SK-N-SH (cell line): ENCODE data around the gene KRTAP3-2. TPM values are rescaled to one million over a fixed set of nuclear protein-coding genes. Genes with fewer than 3 reads are reported as not detected.

Experiments
- CTCF ChIA-PET: fragments of 300-600, 350-600 bp; formaldehyde crosslinking; extraction: SDS; loops from one replicate; lab custom pipeline; 2021; lab: Yijun Ruan, JAX
- POLR2A ChIA-PET: fragments of 350-600 bp; sonication (Branson Sonifier 250); formaldehyde crosslinking; extraction: SDS; loops from one replicate; lab custom pipeline; 2020; ENCODE audit warnings: antibody characterized with exemption, inconsistent platforms; lab: Yijun Ruan, JAX
- DNase-seq: peaks from one replicate; pipeline ENCODE4 v3.0.0; 2012
- H2AFZ ChIP-seq: fragments of 200-600 bp; sonication (generic); 2 replicates; pipeline ENCODE4 v1.8.1; 2016; ENCODE audit warnings: antibody characterized with exemption, mild to moderate bottlenecking, low read depth
- H3F3A ChIP-seq: fragments of 200-600 bp; sonication (generic); replicated peaks from 2 replicates; pipeline ENCODE3; 2016; ENCODE audit warnings: antibody characterized with exemption, mild to moderate bottlenecking; ENCODE audit not compliant: insufficient read depth
- H3K27ac ChIP-seq, 2 experiments: fragments of 200-500 bp in 1 of 2; fragments of 200-600 bp in 1 of 2; sonication (Bioruptor generic) in 1 of 2; sonication (generic), shearing (Covaris generic) in 1 of 2; 2 replicates each; pipeline versions ENCODE4 v1.5.1 to v1.6.1; 2014 to 2016; ENCODE audit warnings: low read depth in 2 of 2, inconsistent platforms in 1 of 2, low read length in 1 of 2, mild to moderate bottlenecking in 1 of 2, mixed read lengths in 1 of 2
- H3K27me3 ChIP-seq: fragments of 200-600 bp; sonication (generic), shearing (Covaris generic); 2 replicates; pipeline ENCODE4 v1.6.1; 2016; ENCODE audit warnings: mixed run types; ENCODE audit not compliant: insufficient read depth
- H3K36me3 ChIP-seq, 2 experiments: fragments of 200-500 bp in 1 of 2; fragments of 200-600 bp in 1 of 2; sonication (Bioruptor generic) in 1 of 2; sonication (generic) in 1 of 2; replicated peaks in 1 of 2; 2 replicates each; pipeline versions ENCODE3 to v1.5.1; 2014 to 2016; ENCODE audit warnings: low read length in 1 of 2, mild to moderate bottlenecking in 1 of 2; ENCODE audit not compliant: insufficient read depth in 2 of 2, control insufficient read depth in 1 of 2
- H3K4me1 ChIP-seq, 2 experiments: fragments of 200-500 bp in 1 of 2; fragments of 200-600 bp in 1 of 2; sonication (Bioruptor generic) in 1 of 2; sonication (generic), shearing (Covaris generic) in 1 of 2; 2 replicates each; pipeline versions ENCODE4 v1.5.1 to v1.6.1; 2014 to 2016; ENCODE audit warnings: low read depth in 1 of 2, low read length in 1 of 2, mixed run types in 1 of 2; ENCODE audit not compliant: insufficient read depth in 2 of 2, control insufficient read depth in 1 of 2
- H3K4me2 ChIP-seq: fragments of 200-600 bp; sonication (generic), shearing (Covaris generic); 2 replicates; pipeline ENCODE4 v1.6.1; 2017; ENCODE audit warnings: mixed run types
- H3K4me3 ChIP-seq, 2 experiments: fragments of 200-500 bp in 1 of 2; fragments of 200-600 bp in 1 of 2; sonication (Bioruptor generic) in 1 of 2; sonication (generic), shearing (Covaris generic) in 1 of 2; 2 replicates each; pipeline versions ENCODE4 v1.5.1 to v1.8.1; 2014 to 2016; ENCODE audit warnings: low read depth in 2 of 2, inconsistent platforms in 1 of 2, low read length in 1 of 2, mild to moderate bottlenecking in 1 of 2, mixed read lengths in 1 of 2, moderate library complexity in 1 of 2
- H3K79me2 ChIP-seq: fragments of 200-600 bp; sonication (generic); 2 replicates; pipeline ENCODE4 v1.8.1; 2017; ENCODE audit warnings: mild to moderate bottlenecking; ENCODE audit not compliant: insufficient read depth
- H3K9ac ChIP-seq: fragments of 200-600 bp; sonication (generic); 2 replicates; pipeline ENCODE4 v1.6.1; 2017; ENCODE audit warnings: mixed run types
- H3K9me2 ChIP-seq: fragments of 200-600 bp; sonication (generic); 2 replicates; pipeline ENCODE4 v1.6.1; 2017; ENCODE audit warnings: mixed run types
- H3K9me3 ChIP-seq: fragments of 200-600 bp; sonication (generic); 2 replicates; pipeline ENCODE4 v1.6.1; 2017; ENCODE audit warnings: mixed run types, mild to moderate bottlenecking, moderate library complexity
- H4K20me1 ChIP-seq: fragments of 200-600 bp; sonication (generic); 2 replicates; pipeline ENCODE4 v1.6.1; 2017; ENCODE audit warnings: mild to moderate bottlenecking, mixed run types; ENCODE audit not compliant: insufficient read depth
- CHD2 ChIP-seq: fragments of 150-350 bp; IDR thresholded peaks from 2 replicates; pipeline ENCODE4 v1.6.1; 2018; ENCODE audit warnings: low read length; ENCODE audit not compliant: partially characterized antibody
- CTCF ChIP-seq: fragments of 200-600 bp; sonication (generic); IDR thresholded peaks from 2 replicates; pipeline ENCODE4 v1.6.1; 2017; ENCODE audit warnings: antibody characterized with exemption, mild to moderate bottlenecking, moderate library complexity
- ELF1 ChIP-seq: IDR thresholded peaks from 2 replicates; pipeline ENCODE4 v1.4.0; 2012
- EP300 ChIP-seq, 2 experiments: IDR thresholded peaks; 2 replicates each; pipeline versions ENCODE4 v1.4.0 to v1.6.1; 2012; ENCODE audit warnings: borderline replicate concordance in 1 of 2, low read depth in 1 of 2, low read length in 1 of 2
- EZH2phosphoT487 ChIP-seq: fragments of 200-600 bp; sonication (generic); IDR thresholded peaks from 2 replicates; pipeline ENCODE4 v1.6.1; 2017; ENCODE audit warnings: low read depth, mixed run types, mild to moderate bottlenecking, antibody characterized with exemption, moderate library complexity, borderline replicate concordance
- FOXJ3 ChIP-seq: sonication (generic); formaldehyde crosslinking; IDR thresholded peaks from 2 replicates; pipeline ENCODE4 v1.5.1; 2020; ENCODE audit warnings: mild to moderate bottlenecking, missing genetic modification reagents
- FOXM1 ChIP-seq: IDR thresholded peaks from 2 replicates; pipeline ENCODE4 v1.4.0; 2012; ENCODE audit warnings: low read depth, mild to moderate bottlenecking
- IRF3 ChIP-seq: fragments of 150-350 bp; IDR thresholded peaks from 2 replicates; pipeline ENCODE4 v1.6.1; 2016; ENCODE audit warnings: mild to moderate bottlenecking, low read depth, low read length
- MEF2A ChIP-seq: IDR thresholded peaks from 2 replicates; pipeline ENCODE4 v1.4.0; 2012; ENCODE audit warnings: low read depth, borderline replicate concordance
- POLR2AphosphoS5 ChIP-seq: IDR thresholded peaks from 2 replicates; pipeline ENCODE4 v1.6.1; 2012; ENCODE audit warnings: low read depth, low read length
- RAD21 ChIP-seq: IDR thresholded peaks from 2 replicates; pipeline ENCODE4 v1.6.1; 2012; ENCODE audit warnings: mild to moderate bottlenecking, low read length
- RFX5 ChIP-seq: IDR thresholded peaks from 2 replicates; pipeline ENCODE4 v1.6.1; 2012; ENCODE audit warnings: mild to moderate bottlenecking, improper control_type of control experiment, low read length
- RXRA ChIP-seq: IDR thresholded peaks from 2 replicates; pipeline ENCODE4 v1.4.0; 2012; ENCODE audit warnings: low read depth, mild to moderate bottlenecking, borderline replicate concordance
- SIN3A ChIP-seq: IDR thresholded peaks from 2 replicates; pipeline ENCODE4 v1.6.1; 2012; ENCODE audit warnings: low read depth, mild to moderate bottlenecking, low read length, moderate library complexity, borderline replicate concordance
- SMC3 ChIP-seq: IDR thresholded peaks from 2 replicates; pipeline ENCODE4 v1.6.1; 2012; ENCODE audit warnings: low read depth, low read length, improper control_type of control experiment
- TAF1 ChIP-seq: IDR thresholded peaks from 2 replicates; pipeline ENCODE4 v1.6.1; 2012; ENCODE audit warnings: low read depth, mild to moderate bottlenecking, low read length, moderate library complexity, borderline replicate concordance
- WGBS: methylation state at CpG from one replicate; pipeline ENCODE4 v1.1.6; 2017; ENCODE audit warnings: low lambda C conversion rate; 5-methylcytosine and 5-hydroxymethylcytosine counted together
- polyA plus RNA-seq, 3 experiments: library from polyadenylated mRNA; depleted of rRNA; stranded (reverse); fragments of >200 nt; gene quantifications; 2 replicates each; pipeline ENCODE4 v1.2.3, GENCODE V29; 2012
- TF ChIP-seq, protein P1 (sequence below): IDR thresholded peaks from 2 replicates; pipeline ENCODE4 v1.4.0; 2012; ENCODE audit warnings: low read depth, borderline replicate concordance

The KRTAP3-2 gene
- polyA plus RNA-seq, 1 of the 3 experiments (the other 2 are of a cell fraction) = not detected

DNA sequence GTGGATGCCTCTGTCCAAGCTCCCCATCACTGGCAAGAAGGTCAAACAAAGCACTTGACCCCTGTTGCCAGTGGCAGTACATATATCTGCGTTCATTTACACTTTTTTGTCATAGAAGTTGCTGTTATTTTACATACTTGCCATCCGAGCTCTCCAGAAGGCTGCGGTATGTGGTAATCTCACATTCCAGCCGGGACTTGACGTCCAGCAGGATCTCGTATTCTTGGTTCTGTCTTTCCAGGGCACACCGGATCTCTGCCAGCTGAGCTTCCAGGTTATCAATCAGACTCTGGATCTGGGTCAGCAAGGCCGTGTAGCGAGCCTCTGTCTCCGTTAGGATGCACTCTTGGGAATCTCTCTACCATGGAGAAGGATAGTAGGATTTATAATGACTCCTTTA lies 39.6 kb downstream of the KRTAP3-2 start:
- H3K9ac ChIP-seq = no peak overlapping the region
- no peaks in the 10 kb centered on the region for H4K20me1 ChIP-seq
- no peaks in the 10 kb centered on the region for H3K9me3 ChIP-seq
- 35% methylated on average over 10 of the region's 10 CpGs for WGBS
- peak overlapping the region; percentile 0 to 28; a peak in 1 of 4 replicates for H3K4me3 ChIP-seq
- DNase-seq = no peak
- 0 out of 2 replicates have a peak overlapping the region, but pooled peaks have one; percentile 13 for H3K4me2 ChIP-seq
- POLR2A ChIA-PET = interaction anchor here (0.7 kb wide), 1 partner anchor 14 kb away, joined by 3 read pairs; no protein-coding TSS in a partner anchor
- no peaks in the 10 kb centered on the region for H3K9me2 ChIP-seq
- peaks cover 0 to 5% of the 10 kb centered on the region in 2 experiments; a peak in 1 of 4 replicates for H3K4me1 ChIP-seq
- no peaks in the 10 kb centered on the region for H3K79me2 ChIP-seq
- H2AFZ ChIP-seq = 0 out of 2 replicates have a peak overlapping the region, but pooled peaks have one; percentile 3
- H3K27me3 ChIP-seq = no peaks in the 10 kb centered on the region; the same call in 1 of the 2 replicates
- no peak overlapping the region for H3K27ac ChIP-seq
- H3K36me3 ChIP-seq = no peaks in the 10 kb centered on the region
- no peak for TF ChIP-seq TAF1
- TF ChIP-seq RAD21 = no peak
- TF ChIP-seq FOXM1 = no peak
- TF ChIP-seq, protein P1, sequence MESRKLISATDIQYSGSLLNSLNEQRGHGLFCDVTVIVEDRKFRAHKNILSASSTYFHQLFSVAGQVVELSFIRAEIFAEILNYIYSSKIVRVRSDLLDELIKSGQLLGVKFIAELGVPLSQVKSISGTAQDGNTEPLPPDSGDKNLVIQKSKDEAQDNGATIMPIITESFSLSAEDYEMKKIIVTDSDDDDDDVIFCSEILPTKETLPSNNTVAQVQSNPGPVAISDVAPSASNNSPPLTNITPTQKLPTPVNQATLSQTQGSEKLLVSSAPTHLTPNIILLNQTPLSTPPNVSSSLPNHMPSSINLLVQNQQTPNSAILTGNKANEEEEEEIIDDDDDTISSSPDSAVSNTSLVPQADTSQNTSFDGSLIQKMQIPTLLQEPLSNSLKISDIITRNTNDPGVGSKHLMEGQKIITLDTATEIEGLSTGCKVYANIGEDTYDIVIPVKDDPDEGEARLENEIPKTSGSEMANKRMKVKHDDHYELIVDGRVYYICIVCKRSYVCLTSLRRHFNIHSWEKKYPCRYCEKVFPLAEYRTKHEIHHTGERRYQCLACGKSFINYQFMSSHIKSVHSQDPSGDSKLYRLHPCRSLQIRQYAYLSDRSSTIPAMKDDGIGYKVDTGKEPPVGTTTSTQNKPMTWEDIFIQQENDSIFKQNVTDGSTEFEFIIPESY = no peak
- TF ChIP-seq RXRA = no peak
- TF ChIP-seq MEF2A = no peak
- no peak for TF ChIP-seq EZH2phosphoT487
- TF ChIP-seq EP300 (IDR thresholded peaks at IDR 0.05; ENCODE audit: borderline replicate concordance in 1 of 2, low read depth in 1 of 2, low read length in 1 of 2) = no peak
- no peak for TF ChIP-seq SMC3
- no peak for TF ChIP-seq RFX5
- no peak for TF ChIP-seq CHD2
- no peak for TF ChIP-seq CTCF
- no peak for TF ChIP-seq SIN3A
- no peak for TF ChIP-seq FOXJ3 (CRISPR knock-in tag)
- no peak for TF ChIP-seq POLR2AphosphoS5
- TF ChIP-seq IRF3 = no peak
- TF ChIP-seq ELF1 = no peak
- TF ChIP-seq, all 33 proteins: peak for 0
- CTCF ChIA-PET = interaction anchor here (1.5 kb wide), 1 partner anchor 703 kb away, joined by 6 read pairs; no protein-coding TSS in a partner anchor
- no peaks in the 10 kb centered on the region for H3F3A ChIP-seq
